MCF 10A (cell line): ENCODE measurements around the gene KCNJ4. TPM values are rescaled to one million over a fixed set of nuclear protein-coding genes. Genes with fewer than 3 reads are reported as not detected.

Experiments
- BruUV-seq: library from RNA; stranded (reverse); fragments of 400-500 nt; replicated peaks from 2 replicates; lab custom pipeline; 2021; lab: Mats Ljungman, UMichigan
- CTCF ChIA-PET: fragments of 300-600 bp; sonication (Branson Sonifier 250); formaldehyde crosslinking; extraction: SDS; loops from one replicate; lab custom pipeline; 2021; ENCODE audit warnings: antibody characterized with exemption, inconsistent platforms; lab: Yijun Ruan, JAX
- POLR2A ChIA-PET: fragments of 300-600, 350-650 bp; sonication (Branson Sonifier 250); formaldehyde crosslinking; extraction: SDS; loops from one replicate; lab custom pipeline; 2020; ENCODE audit warnings: antibody characterized with exemption, inconsistent platforms; lab: Yijun Ruan, JAX
- DNase-seq: peaks from one replicate; pipeline ENCODE4 v3.0.0-alpha.2; 2018; ENCODE audit not compliant: unreplicated experiment
- H3K27ac Mint-ChIP-seq: one replicate; pipeline ENCODE4 v1.8.0; 2022; ENCODE audit warnings: mild to moderate bottlenecking, low read depth, mixed read lengths; ENCODE audit not compliant: unreplicated experiment
- H3K27me3 Mint-ChIP-seq: one replicate; pipeline ENCODE4 v1.8.0; 2022; ENCODE audit warnings: mixed read lengths; ENCODE audit not compliant: insufficient read depth, unreplicated experiment
- H3K36me3 Mint-ChIP-seq: one replicate; pipeline ENCODE4 v1.8.0; 2022; ENCODE audit warnings: mild to moderate bottlenecking, moderate library complexity, mixed read lengths; ENCODE audit not compliant: insufficient read depth, unreplicated experiment
- H3K4me1 Mint-ChIP-seq: one replicate; pipeline ENCODE4 v1.8.0; 2022; ENCODE audit warnings: mixed read lengths; ENCODE audit not compliant: insufficient read depth, unreplicated experiment
- H3K4me3 Mint-ChIP-seq: one replicate; pipeline ENCODE4 v1.8.0; 2022; ENCODE audit warnings: mild to moderate bottlenecking, moderate library complexity, mixed read lengths; ENCODE audit not compliant: unreplicated experiment
- H3K9me3 Mint-ChIP-seq: one replicate; pipeline ENCODE4 v1.8.0; 2022; ENCODE audit warnings: mixed read lengths; ENCODE audit not compliant: unreplicated experiment
- intact Hi-C: fragments of 100-400 bp; cut with micrococcal nuclease; formaldehyde crosslinking; loops from 2 replicates; pipeline ENCODE4 v1.14.1; 2022
- total RNA-seq: library from RNA; stranded (reverse); gene quantifications from 2 replicates; pipeline ENCODE4 v1.2.3, GENCODE V29; 2022
- TF ChIP-seq, protein P1 (sequence below): fragments of 200-600 bp; IDR thresholded peaks from one replicate; pipeline ENCODE4 v1.8.0; 2022; ENCODE audit warnings: antibody characterized with exemption, mild to moderate bottlenecking; ENCODE audit not compliant: unreplicated experiment

KCNJ4 gene
- total RNA-seq, 1 experiment from 2014 or later = not detected

GRCh38 chr22:38422611-38423511 lies 32.1 kb downstream of the KCNJ4 start:
- H3K4me1 Mint-ChIP-seq = peaks cover 6% of the 10 kb centered on the region
- H3K36me3 Mint-ChIP-seq = peaks cover 6% of the 10 kb centered on the region
- no peak overlapping the region for H3K4me3 Mint-ChIP-seq
- no peaks in the 10 kb centered on the region for H3K9me3 Mint-ChIP-seq
- no peak overlapping the region for H3K27ac Mint-ChIP-seq
- intact Hi-C loops = no loop called here
- no peak for DNase-seq
- TF ChIP-seq, protein P1, sequence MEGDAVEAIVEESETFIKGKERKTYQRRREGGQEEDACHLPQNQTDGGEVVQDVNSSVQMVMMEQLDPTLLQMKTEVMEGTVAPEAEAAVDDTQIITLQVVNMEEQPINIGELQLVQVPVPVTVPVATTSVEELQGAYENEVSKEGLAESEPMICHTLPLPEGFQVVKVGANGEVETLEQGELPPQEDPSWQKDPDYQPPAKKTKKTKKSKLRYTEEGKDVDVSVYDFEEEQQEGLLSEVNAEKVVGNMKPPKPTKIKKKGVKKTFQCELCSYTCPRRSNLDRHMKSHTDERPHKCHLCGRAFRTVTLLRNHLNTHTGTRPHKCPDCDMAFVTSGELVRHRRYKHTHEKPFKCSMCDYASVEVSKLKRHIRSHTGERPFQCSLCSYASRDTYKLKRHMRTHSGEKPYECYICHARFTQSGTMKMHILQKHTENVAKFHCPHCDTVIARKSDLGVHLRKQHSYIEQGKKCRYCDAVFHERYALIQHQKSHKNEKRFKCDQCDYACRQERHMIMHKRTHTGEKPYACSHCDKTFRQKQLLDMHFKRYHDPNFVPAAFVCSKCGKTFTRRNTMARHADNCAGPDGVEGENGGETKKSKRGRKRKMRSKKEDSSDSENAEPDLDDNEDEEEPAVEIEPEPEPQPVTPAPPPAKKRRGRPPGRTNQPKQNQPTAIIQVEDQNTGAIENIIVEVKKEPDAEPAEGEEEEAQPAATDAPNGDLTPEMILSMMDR = no peak
- ChIA-PET CTCF (interaction anchor here (0.6 kb wide), 1 partner anchor 273 kb away, joined by 4 read pairs; no protein-coding TSS in a partner anchor), POLR2A (no interaction called here)
- H3K27me3 Mint-ChIP-seq = no peaks in the 10 kb centered on the region
- BruUV-seq = no TSS peak

DNA sequence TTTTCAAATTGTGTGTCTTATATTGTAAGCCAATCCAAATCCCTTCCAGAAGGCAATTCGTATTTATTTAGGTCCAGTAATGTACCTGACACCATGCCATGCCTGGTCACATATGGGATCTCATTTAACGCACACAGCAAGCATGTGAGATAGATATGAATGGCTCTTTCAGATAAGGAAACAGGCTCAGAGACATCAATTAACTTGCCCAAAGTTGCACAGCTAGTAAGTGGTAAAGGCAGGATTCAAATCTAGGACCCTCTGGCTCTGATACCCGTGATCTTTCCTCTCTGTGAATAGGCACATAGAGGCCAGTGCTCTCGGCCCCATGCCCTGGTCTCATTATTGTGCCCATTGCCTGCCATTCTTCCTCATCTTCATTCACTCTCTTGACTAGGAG lies 34.3 kb downstream of the KCNJ4 start:
- CTCF ChIA-PET = no interaction called here
- Mint-ChIP-seq H3K27ac (no peak overlapping the region), H3K27me3 (no peaks in the 10 kb centered on the region), H3K9me3 (no peaks in the 10 kb centered on the region), H3K36me3 (peaks cover 6% of the 10 kb centered on the region), H3K4me1 (peaks cover 6% of the 10 kb centered on the region), H3K4me3 (no peak overlapping the region)
- BruUV-seq = no TSS peak
- no peak for DNase-seq
- TF ChIP-seq, protein P1 = no peak
- POLR2A ChIA-PET = interaction anchor here (0.6 kb wide), 1 partner anchor 133 kb away, joined by 3 read pairs; no protein-coding TSS in a partner anchor
- intact Hi-C loops = no loop called here

DNA sequence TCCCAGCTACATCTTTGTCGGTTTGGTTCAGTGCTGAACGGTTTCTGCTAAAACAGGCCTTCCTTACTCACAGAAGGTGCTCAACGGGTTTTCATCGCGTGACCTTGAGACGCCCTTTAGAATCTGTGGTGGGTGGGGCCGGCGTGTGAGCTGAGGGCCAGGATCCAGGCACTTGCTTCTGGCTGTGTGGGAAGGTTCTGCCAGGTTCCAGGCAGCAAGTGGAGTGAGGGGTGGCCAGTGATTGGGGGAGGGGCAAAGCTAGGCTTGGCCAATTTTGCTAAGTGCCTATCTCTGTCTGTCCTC lies 35.2 kb downstream of the KCNJ4 start:
- no peaks in the 10 kb centered on the region for H3K27me3 Mint-ChIP-seq
- H3K36me3 Mint-ChIP-seq = no peaks in the 10 kb centered on the region
- H3K27ac Mint-ChIP-seq = no peak overlapping the region
- no peaks in the 10 kb centered on the region for H3K9me3 Mint-ChIP-seq
- ChIA-PET CTCF (no interaction called here), POLR2A (interaction anchor here (0.7 kb wide), 1 partner anchor 13 kb away, joined by 3 read pairs; no protein-coding TSS in a partner anchor)
- no peak for DNase-seq
- no peak overlapping the region for H3K4me3 Mint-ChIP-seq
- H3K4me1 Mint-ChIP-seq = peaks cover 6% of the 10 kb centered on the region
- TF ChIP-seq, protein P1 = no peak
- intact Hi-C loops = loop anchor here (10.0 kb wide), 1 partner anchor 155 kb away; the partner anchor contains the start of gene DMC1
- no TSS peak for BruUV-seq

DNA sequence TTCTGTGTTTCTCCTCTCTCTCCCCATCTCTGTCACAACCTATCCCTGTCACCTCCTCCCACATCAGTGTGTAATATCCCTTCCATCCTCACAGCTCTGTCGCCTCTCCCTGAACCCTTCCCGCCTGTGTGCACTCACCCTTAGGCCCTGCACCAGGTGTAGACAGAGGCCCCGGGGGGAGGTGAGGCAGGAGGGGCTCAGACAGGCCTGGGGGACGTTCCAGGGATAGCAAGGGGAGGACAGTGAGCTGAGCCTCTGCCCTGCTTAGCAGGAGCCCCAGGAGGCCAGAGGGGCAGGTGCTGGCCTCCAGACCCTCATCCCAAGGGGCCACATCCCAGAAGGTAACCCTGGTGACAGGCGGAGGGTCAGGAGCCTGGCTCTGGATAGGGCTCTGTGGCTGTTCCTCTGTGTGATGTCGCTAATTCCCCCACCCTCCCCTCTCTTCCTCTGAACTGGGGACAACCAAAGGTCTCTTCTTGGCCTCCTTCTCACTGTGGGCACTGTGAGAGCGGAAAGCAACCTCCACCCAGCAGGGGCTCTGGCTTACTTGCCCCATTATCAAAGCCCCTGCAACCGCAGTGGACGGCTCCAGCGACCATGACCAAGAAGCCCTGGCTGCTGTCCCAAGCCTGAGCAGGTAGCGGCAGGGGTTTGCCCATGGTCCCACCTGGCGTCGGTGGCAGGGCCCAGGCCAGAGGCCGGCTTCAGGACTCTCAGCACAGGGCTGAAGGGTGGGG lies 35.7 kb downstream of the KCNJ4 start:
- no peak overlapping the region for H3K4me3 Mint-ChIP-seq
- no peak for DNase-seq
- no peaks in the 10 kb centered on the region for H3K27me3 Mint-ChIP-seq
- POLR2A ChIA-PET = interaction anchor here (0.7 kb wide), 1 partner anchor 13 kb away, joined by 3 read pairs; no protein-coding TSS in a partner anchor
- H3K27ac Mint-ChIP-seq = no peak overlapping the region
- no peaks in the 10 kb centered on the region for H3K9me3 Mint-ChIP-seq
- H3K36me3 Mint-ChIP-seq = no peaks in the 10 kb centered on the region
- CTCF ChIA-PET = no interaction called here
- TF ChIP-seq, protein P1 = no peak
- intact Hi-C loops = loop anchor here (10.0 kb wide), 1 partner anchor 156 kb away; the partner anchor contains the start of gene DMC1
- peaks cover 6% of the 10 kb centered on the region for H3K4me1 Mint-ChIP-seq
- no TSS peak for BruUV-seq
